LNCaP clone FGC (cell line): ENCODE results near the gene TSC1.

Experiments
- DNase-seq: peaks from one replicate; pipeline ENCODE4 v3.0.0-alpha.2; 2011; ENCODE audit warnings: low read depth
- H3K4me3 ChIP-seq: 2 replicates; pipeline ENCODE4 v1.5.1; 2011; ENCODE audit warnings: mild to moderate bottlenecking, low read depth, low read length, control low read depth
- TF ChIP-seq, protein P1 (sequence below): IDR thresholded peaks from 2 replicates; pipeline ENCODE4 v1.5.1; 2012; ENCODE audit warnings: mild to moderate bottlenecking; ENCODE audit not compliant: control insufficient read depth, insufficient read depth; ENCODE audit errors: extremely low read depth

The TSC1 gene

DNA sequence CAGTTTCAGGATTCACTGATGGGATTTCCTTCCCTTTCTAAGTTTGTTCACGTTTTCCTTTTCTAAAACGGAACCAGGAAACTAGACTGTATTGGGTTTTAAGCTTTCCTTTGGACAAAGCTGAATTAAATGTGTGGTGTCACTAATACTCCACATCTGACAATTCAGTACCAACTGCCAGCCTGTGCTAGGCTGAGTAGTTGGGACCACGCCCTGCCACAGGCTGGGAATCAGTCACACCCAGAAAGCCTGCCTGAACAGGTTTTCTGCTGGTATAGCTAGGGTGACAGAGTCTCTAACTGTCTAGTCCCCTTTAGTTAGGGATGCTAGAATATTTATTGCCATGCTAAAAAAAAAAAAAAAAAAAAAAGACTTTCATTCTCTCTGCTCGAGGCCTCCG lies 50.1 kb downstream of the TSC1 start:
- TF ChIP-seq, protein P1, sequence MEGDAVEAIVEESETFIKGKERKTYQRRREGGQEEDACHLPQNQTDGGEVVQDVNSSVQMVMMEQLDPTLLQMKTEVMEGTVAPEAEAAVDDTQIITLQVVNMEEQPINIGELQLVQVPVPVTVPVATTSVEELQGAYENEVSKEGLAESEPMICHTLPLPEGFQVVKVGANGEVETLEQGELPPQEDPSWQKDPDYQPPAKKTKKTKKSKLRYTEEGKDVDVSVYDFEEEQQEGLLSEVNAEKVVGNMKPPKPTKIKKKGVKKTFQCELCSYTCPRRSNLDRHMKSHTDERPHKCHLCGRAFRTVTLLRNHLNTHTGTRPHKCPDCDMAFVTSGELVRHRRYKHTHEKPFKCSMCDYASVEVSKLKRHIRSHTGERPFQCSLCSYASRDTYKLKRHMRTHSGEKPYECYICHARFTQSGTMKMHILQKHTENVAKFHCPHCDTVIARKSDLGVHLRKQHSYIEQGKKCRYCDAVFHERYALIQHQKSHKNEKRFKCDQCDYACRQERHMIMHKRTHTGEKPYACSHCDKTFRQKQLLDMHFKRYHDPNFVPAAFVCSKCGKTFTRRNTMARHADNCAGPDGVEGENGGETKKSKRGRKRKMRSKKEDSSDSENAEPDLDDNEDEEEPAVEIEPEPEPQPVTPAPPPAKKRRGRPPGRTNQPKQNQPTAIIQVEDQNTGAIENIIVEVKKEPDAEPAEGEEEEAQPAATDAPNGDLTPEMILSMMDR: no peak
- H3K4me3 ChIP-seq: no peak overlapping the region
- no peak for DNase-seq

DNA sequence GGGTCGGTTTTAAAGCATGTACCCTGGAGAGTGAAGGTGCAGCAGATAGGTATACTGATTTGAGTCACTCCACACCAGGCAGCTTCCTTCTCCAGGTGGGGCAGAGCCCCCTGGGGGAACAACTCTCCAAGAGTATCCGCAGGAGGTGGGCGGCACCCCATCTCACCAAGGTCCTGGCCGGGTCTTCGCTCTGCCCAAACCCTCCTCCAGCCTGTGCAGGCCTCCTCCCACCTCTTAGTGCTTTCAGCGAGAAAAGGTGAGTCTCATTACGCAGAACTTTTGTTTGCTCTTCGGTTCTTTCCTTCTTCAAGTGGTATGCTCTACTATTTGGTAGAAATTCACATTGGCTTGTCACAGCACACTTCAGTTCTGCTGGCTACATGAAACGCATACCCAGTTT lies 52.0 kb downstream of the TSC1 start:
- TF ChIP-seq, protein P1: no peak
- no peak for DNase-seq
- no peak overlapping the region for H3K4me3 ChIP-seq

DNA sequence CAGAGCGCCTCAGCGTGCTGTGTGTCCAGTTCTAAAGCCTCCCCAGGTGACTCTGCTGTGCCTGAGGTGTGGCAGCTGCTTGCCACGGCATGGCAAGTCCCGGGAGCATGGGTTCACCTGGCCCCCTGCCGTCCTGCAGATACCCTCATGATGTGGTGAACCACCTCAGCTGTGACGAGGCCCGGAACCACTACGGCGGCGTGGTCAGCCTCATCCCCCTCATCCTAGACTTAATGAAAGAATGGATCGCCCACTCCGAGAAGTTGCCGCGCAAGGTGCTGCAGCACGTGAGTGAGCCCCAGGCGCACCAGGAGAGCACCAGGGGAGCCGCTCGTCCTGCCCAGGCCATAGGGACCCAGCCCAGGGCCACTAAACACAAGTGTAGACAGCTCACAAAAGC lies 56.3 kb downstream of the TSC1 start:
- TF ChIP-seq, protein P1: no peak
- H3K4me3 ChIP-seq: no peak overlapping the region
- DNase-seq: no peak

DNA sequence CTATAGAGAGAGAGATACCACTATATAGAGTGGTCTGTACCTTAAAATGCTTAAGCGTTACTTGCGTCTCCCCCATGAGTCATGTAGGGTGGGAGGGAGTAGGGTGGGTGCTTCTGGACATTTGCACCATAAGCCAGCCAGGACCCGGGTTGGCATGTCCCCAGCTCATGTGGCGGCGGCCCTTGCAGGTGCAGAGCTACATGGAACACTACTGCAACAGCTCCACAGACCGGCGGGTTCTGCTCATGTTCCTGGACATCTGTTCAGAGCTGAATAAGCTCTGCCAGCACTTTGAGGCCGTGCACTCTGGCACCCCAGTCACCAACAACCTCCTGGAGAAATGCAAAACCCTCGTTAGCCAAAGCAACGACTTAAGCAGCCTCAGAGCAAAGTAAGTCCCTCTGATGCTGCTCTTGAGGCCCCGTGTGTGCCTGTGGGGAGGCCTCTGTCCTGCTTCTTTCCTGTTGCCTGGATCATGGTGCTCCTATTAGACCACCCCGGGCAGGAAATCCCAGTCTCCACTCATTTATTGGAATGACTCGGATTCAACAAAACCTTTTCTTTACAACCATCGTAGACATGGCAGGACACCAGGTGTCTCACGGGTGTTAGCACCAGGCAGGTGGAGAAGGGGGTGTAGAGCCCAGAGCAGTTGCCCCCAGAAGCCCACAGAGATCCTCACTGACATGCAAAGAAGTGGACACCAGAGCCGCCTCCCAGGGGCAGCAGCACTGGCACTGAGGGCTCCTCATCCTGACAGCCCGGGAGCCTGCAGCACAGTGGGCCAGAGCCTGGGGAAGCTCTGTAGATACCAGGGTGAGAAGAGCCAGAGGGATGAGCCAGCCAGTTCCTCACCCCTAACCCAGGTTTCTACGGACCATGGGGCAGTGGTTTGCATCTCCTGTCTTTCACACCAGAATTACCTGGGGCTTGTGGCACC lies 57.0 kb downstream of the TSC1 start:
- DNase-seq: no peak
- TF ChIP-seq, protein P1: no peak
- no peak overlapping the region for H3K4me3 ChIP-seq

DNA sequence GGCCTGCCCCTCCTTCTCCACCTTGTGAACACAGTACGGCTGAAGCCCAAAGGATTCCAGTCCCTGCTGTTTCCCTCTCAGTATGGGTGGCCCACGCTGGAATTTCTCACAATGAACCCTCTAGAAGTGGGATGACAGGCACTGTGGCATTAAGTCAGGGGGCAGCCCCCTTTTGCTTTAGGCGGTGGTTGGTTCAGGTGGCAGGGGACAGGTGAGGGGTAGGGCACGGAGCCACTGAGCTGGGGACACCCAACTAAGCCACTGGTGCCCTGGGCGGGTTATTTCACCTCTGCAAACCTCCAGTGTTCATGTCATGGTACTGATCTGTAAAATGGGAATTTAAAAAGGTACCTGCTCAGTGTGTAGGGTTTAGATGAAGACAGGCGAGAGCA lies 58.1 kb downstream of the TSC1 start:
- DNase-seq: no peak
- H3K4me3 ChIP-seq: no peak overlapping the region
- TF ChIP-seq, protein P1: no peak

DNA sequence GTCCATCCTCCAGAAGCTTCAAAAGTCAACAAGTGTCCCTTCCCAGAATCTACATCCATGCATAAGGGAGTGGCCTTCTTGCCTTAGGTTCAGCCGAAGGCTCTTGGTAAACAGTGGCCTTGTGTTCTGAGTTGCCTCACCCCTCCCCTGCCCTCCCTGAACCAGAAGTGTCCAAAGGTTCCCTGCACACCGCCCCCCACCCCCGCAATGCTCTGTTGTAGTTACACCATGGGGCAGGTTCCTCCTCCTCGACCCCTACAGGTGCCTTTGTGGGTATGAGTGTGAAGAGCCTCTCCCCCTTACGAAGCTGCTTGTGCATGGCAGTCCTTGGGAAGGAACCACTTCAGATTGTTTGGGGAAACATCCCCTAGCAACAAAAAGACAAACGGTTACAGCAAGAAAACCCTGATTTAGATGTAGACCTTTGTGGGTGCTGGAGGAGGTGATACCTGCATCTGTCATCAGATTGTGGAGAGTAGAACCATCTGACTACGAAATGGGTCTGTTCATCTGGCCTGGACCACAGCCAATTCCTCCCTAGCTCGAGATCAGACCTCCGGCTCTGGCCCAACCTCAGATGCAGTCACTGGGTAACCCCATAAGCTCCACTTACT lies 58.6 kb downstream of the TSC1 start:
- no peak for DNase-seq
- H3K4me3 ChIP-seq: no peak overlapping the region
- TF ChIP-seq, protein P1: no peak
